ENCODE data around the gene ARHGEF28. TPM values are rescaled to one million over a fixed set of nuclear protein-coding genes. Genes with fewer than 3 reads are reported as not detected.

The ARHGEF28 gene
- total and polyA plus RNA-seq, 2 of the 4 experiments (the other 2 are of a cell fraction), result 3.6 to 16.0 TPM

GRCh38 chr5:73943397-73943796 is 317.4 kb downstream of the ARHGEF28 start:
- in situ Hi-C loops (cut with MboI; ENCODE audit: low sequenced_read_pairs) (no loop called here), intact Hi-C loops (cut with micrococcal nuclease) (no loop called here), dilution Hi-C loops (cut with HindIII; ENCODE audit: low sequenced_read_pairs, unreplicated experiment) (no loop called here)
- CTCF ChIA-PET, result interaction anchor here (0.6 kb wide), 1 partner anchor 37 kb away, joined by 3 read pairs; no protein-coding TSS in a partner anchor
- Histone ChIP-seq H4K91ac (ENCODE audit: insufficient read depth, low read depth, low read length) (no peak overlapping the region), H3K23ac (ENCODE audit: low read depth, low read length) (no peak overlapping the region), H3K27ac (ENCODE audit: insufficient read depth, low read length) (no peak overlapping the region), H3K27me3 (ENCODE audit: control insufficient read depth, insufficient read depth, low read length) (no peaks in the 10 kb centered on the region), H4K8ac (ENCODE audit: low read depth in 2 of 2, low read length in 2 of 2) (no peak overlapping the region), H3K36me3 (ENCODE audit: control insufficient read depth, insufficient read depth, low read length) (no peaks in the 10 kb centered on the region; the same call in 1 of the 2 replicates), H3K9ac (ENCODE audit: low read depth, low read length) (no peak overlapping the region), H2AFZ (replicated peaks; ENCODE audit: low read length, poor library complexity) (no peak overlapping the region), H2AK5ac (ENCODE audit: low read depth, low read length) (no peak overlapping the region), H3K4me1 (ENCODE audit: control insufficient read depth, insufficient read depth, low read length) (peaks cover 10% of the 10 kb centered on the region), H3K18ac (ENCODE audit: low read depth, low read length) (no peak overlapping the region), H2BK20ac (ENCODE audit: low read depth, low read length) (no peak overlapping the region), H3K9me3 (ENCODE audit: control insufficient read depth, insufficient read depth, low read length) (peaks cover 8% of the 10 kb centered on the region), H2BK5ac (ENCODE audit: low read depth, low read length, poor library complexity, severe bottlenecking) (no peak overlapping the region), H4K5ac (ENCODE audit: low read depth, low read length) (no peak overlapping the region), H2BK15ac (ENCODE audit: low read depth, low read length) (no peak overlapping the region), H3K4me2 (ENCODE audit: low read depth, low read length) (no peak overlapping the region), H3K14ac (replicated peaks; ENCODE audit: low read depth, low read length) (no peak overlapping the region), H3K56ac (ENCODE audit: extremely low read depth, insufficient read depth, low read length) (no peak overlapping the region), H3K9me1 (ENCODE audit: insufficient read depth, low read length) (peaks cover 8% of the 10 kb centered on the region), H3K4me3 (ENCODE audit: insufficient read depth, low read depth, low read length) (no peak overlapping the region), H2BK120ac (ENCODE audit: low read depth, low read length) (no peak overlapping the region), H2AK9ac (replicated peaks; ENCODE audit: low read depth, low read length, poor library complexity) (no peak overlapping the region), H3K79me1 (ENCODE audit: low read depth in 1 of 2, low read length in 2 of 2) (peaks cover 4 to 7% of the 10 kb centered on the region in 2 experiments; a peak in 3 of 4 replicates), H4K20me1 (ENCODE audit: insufficient read depth, low read length) (peaks cover 1% of the 10 kb centered on the region; the same call in 1 of the 2 replicates), H3K4ac (ENCODE audit: low read depth, low read length) (no peak overlapping the region)
- POLR2A ChIA-PET (ENCODE audit: unreplicated experiment), result no interaction called here
- BruUV-seq (replicated peaks), result no TSS peak
- DNase-seq, result no peak
- ATAC-seq (ENCODE audit: low read depth), result no peak
- no CpG with 5 or more reads among the region's 1 CpG for WGBS, 2 experiments (ENCODE audit: extremely low coverage in 2 of 2, insufficient read length in 1 of 2)
- TF ChIP-seq RCOR1 (IDR thresholded peaks at IDR 0.05; ENCODE audit: insufficient replicate concordance, low read length) (no peak), NFE2L2 (IDR thresholded peaks at IDR 0.05; ENCODE audit: low read depth, low read length) (no peak), FOS (IDR thresholded peaks at IDR 0.05; ENCODE audit: low read depth, low read length) (no peak), RAD21 (IDR thresholded peaks at IDR 0.05; ENCODE audit: low read length) (no peak), CEBPB (IDR thresholded peaks at IDR 0.05; ENCODE audit: low read depth, low read length) (no peak)
